ENCODE measurements around the gene LRRFIP2. TPM values are rescaled to one million over a fixed set of nuclear protein-coding genes. Genes with fewer than 3 reads are reported as not detected.

The LRRFIP2 gene
- total and polyA plus RNA-seq, 2 donors from 2014 or later: 26.1 to 61.4 TPM

- FAIRE-seq (no peak), DNase-seq (no peak)
- H3K27ac ChIP-seq (ENCODE audit: low read depth in 2 of 2, low read length in 2 of 2): no peak overlapping the region
- TF ChIP-seq CTCF (IDR thresholded peaks at IDR 0.05; ENCODE audit: borderline replicate concordance, extremely low read depth, insufficient read depth): no peak
- intact Hi-C loops (cut with DNase I): no loop called here
- H3K36me3 ChIP-seq (ENCODE audit: control insufficient read depth in 2 of 3, insufficient read depth in 3 of 3, low read length in 3 of 3): peaks cover 2 to 10% (median 8%) of the 10 kb centered on the region in 3 donors
- no peaks in the 10 kb centered on the region for H3K9me3 ChIP-seq (ENCODE audit: control insufficient read depth in 2 of 3, insufficient read depth in 1 of 3, low read length in 3 of 3)
- H3K4me1 ChIP-seq (ENCODE audit: control insufficient read depth in 2 of 3, insufficient read depth in 2 of 3, low read depth in 1 of 3, low read length in 3 of 3): no peaks in the 10 kb centered on the region
- H3K9ac ChIP-seq (ENCODE audit: low read length in 3 of 3): no peak overlapping the region
- no peak overlapping the region for H3K4me3 ChIP-seq (ENCODE audit: low read length in 3 of 3)
- no peaks in the 10 kb centered on the region for H3K27me3 ChIP-seq (ENCODE audit: control insufficient read depth, insufficient read depth, low read length)
Measured at GRCh38 chr3:37074178-37074577, 100.2 kb downstream of the LRRFIP2 start.

DNA sequence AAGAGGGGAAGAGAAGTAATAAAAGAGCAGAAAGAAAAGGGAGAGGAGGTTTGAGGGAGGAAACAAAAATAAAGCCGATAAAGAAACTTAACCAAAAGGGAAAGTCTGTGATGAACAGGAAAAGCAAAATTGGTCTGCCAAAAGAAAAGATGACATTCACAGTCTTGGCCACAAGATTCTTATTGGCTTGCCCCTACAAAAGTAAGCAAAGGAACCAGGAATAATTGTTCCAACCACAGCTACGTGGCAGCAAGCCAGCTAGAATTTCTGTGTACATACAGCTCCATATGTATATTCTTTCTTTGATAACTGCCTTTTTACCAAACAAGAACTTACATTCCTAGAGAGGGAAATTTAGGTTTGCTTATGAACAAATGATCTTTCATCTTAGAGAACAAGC, 101.5 kb downstream of the LRRFIP2 start:
- Histone ChIP-seq H3K9me3 (ENCODE audit: control insufficient read depth in 2 of 3, insufficient read depth in 1 of 3, low read length in 3 of 3) (no peaks in the 10 kb centered on the region), H3K9ac (ENCODE audit: low read length in 3 of 3) (no peak overlapping the region), H3K27ac (ENCODE audit: low read depth in 2 of 2, low read length in 2 of 2) (no peak overlapping the region), H3K4me3 (ENCODE audit: low read length in 3 of 3) (no peak overlapping the region), H3K4me1 (ENCODE audit: control insufficient read depth in 2 of 3, insufficient read depth in 2 of 3, low read depth in 1 of 3, low read length in 3 of 3) (no peaks in the 10 kb centered on the region), H3K36me3 (ENCODE audit: control insufficient read depth in 2 of 3, insufficient read depth in 3 of 3, low read length in 3 of 3) (peaks cover 2 to 16% (median 6%) of the 10 kb centered on the region in 3 donors), H3K27me3 (ENCODE audit: control insufficient read depth, insufficient read depth, low read length) (no peaks in the 10 kb centered on the region)
- TF ChIP-seq CTCF (IDR thresholded peaks at IDR 0.05; ENCODE audit: borderline replicate concordance, extremely low read depth, insufficient read depth): no peak
- intact Hi-C loops (cut with DNase I): no loop called here
- no peak for FAIRE-seq
- peak in 2 of 5 donors; percentile 8 to 32 for DNase-seq

GRCh38 chr3:37071921-37072320, 102.5 kb downstream of the LRRFIP2 start:
- no peak for TF ChIP-seq CTCF (IDR thresholded peaks at IDR 0.05; ENCODE audit: borderline replicate concordance, extremely low read depth, insufficient read depth)
- H3K27ac ChIP-seq (ENCODE audit: low read depth in 2 of 2, low read length in 2 of 2): no peak overlapping the region
- H3K4me3 ChIP-seq (ENCODE audit: low read length in 3 of 3): no peak overlapping the region
- H3K36me3 ChIP-seq (ENCODE audit: control insufficient read depth in 2 of 3, insufficient read depth in 3 of 3, low read length in 3 of 3): peaks cover 1 to 16% (median 6%) of the 10 kb centered on the region in 3 donors
- FAIRE-seq (no peak), DNase-seq (no peak)
- no peak overlapping the region for H3K9ac ChIP-seq (ENCODE audit: low read length in 3 of 3)
- no peaks in the 10 kb centered on the region for H3K9me3 ChIP-seq (ENCODE audit: control insufficient read depth in 2 of 3, insufficient read depth in 1 of 3, low read length in 3 of 3)
- no peaks in the 10 kb centered on the region for H3K4me1 ChIP-seq (ENCODE audit: control insufficient read depth in 2 of 3, insufficient read depth in 2 of 3, low read depth in 1 of 3, low read length in 3 of 3)
- intact Hi-C loops (cut with DNase I): no loop called here
- H3K27me3 ChIP-seq (ENCODE audit: control insufficient read depth, insufficient read depth, low read length): no peaks in the 10 kb centered on the region

GRCh38 chr3:37068031-37068430, 106.4 kb downstream of the LRRFIP2 start:
- Histone ChIP-seq H3K9ac (ENCODE audit: low read length in 3 of 3) (no peak overlapping the region), H3K4me1 (ENCODE audit: control insufficient read depth in 2 of 3, insufficient read depth in 2 of 3, low read depth in 1 of 3, low read length in 3 of 3) (no peaks in the 10 kb centered on the region), H3K36me3 (ENCODE audit: control insufficient read depth in 2 of 3, insufficient read depth in 3 of 3, low read length in 3 of 3) (peaks cover 0 to 27% (median 13%) of the 10 kb centered on the region in 3 donors), H3K9me3 (ENCODE audit: control insufficient read depth in 2 of 3, insufficient read depth in 1 of 3, low read length in 3 of 3) (no peaks in the 10 kb centered on the region), H3K27me3 (ENCODE audit: control insufficient read depth, insufficient read depth, low read length) (no peaks in the 10 kb centered on the region), H3K4me3 (ENCODE audit: low read length in 3 of 3) (no peak overlapping the region), H3K27ac (ENCODE audit: low read depth in 2 of 2, low read length in 2 of 2) (no peak overlapping the region)
- no peak for FAIRE-seq
- intact Hi-C loops (cut with DNase I): no loop called here
- no peak for DNase-seq
- TF ChIP-seq CTCF (IDR thresholded peaks at IDR 0.05; ENCODE audit: borderline replicate concordance, extremely low read depth, insufficient read depth): no peak
